22Rv1 (cell line): ENCODE measurements around the gene GTF2A1.

ENCODE experiments used
- CTCF ChIP-seq: fragments of 450-650 bp; IDR thresholded peaks from 2 replicates; pipeline ENCODE4 v1.5.1; 2017; ENCODE audit warnings: mild to moderate bottlenecking
- ZFX ChIP-seq: fragments of 450-650 bp; IDR thresholded peaks from 2 replicates; pipeline ENCODE4 v1.6.1; 2017; ENCODE audit warnings: antibody characterized with exemption, borderline replicate concordance

GRCh38 chr14:81245771-81246170 lies 25.0 kb upstream of the GTF2A1 start:
- TF ChIP-seq CTCF (no peak), ZFX (no peak)
